ENCODE results near the gene TMEM191C. TPM values are rescaled to one million over a fixed set of nuclear protein-coding genes. Genes with fewer than 3 reads are reported as not detected.

Gene TMEM191C
- total RNA-seq, 6 donors from 2014 or later = 1.00 to 2.9 (median 1.5) TPM

DNA sequence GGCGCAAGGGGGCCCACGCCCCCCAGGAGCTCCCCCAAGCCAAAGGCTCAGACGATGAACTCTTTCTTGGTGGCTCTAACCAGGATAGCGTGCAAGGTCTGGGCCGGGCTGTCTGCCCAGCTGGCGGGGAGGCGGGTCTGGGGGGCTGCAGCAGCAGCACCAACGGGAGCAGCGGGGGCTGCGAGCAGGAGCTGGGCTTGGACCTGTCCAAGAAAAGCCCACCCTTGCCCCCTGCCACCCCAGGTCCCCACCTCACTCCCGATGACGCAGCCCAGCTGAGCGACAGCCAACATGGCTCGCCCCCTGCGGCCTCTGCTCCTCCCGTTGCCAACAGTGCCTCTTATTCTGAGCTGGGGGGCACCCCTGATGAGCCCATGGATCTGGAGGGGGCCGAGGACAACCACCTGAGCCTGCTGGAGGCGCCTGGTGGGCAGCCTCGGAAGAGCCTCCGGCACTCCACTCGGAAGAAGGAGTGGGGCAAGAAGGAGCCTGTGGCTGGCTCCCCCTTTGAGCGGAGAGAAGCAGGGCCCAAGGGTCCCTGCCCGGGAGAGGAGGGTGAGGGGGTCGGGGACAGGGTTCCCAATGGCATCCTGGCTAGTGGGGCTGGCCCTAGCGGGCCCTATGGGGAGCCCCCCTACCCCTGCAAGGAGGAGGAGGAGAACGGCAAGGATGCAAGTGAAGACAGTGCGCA lies 21.6 kb upstream of the TMEM191C start:
- WGBS, 2 donors = 86 to 96% methylated on average over 5 to 26 of the region's 27 CpGs
- DNase-seq (peak; percentile 13 to 81), ATAC-seq (ENCODE audit: low FRiP score in 2 of 2) (no peak)
- Histone ChIP-seq H3K9me3 (no peaks in the 10 kb centered on the region), H3K4me3 (no peak overlapping the region), H3K27me3 (no peaks in the 10 kb centered on the region), H3K27ac (no peak overlapping the region), H3K36me3 (peaks cover 0 to 38% (median 32%) of the 10 kb centered on the region in 4 donors), H3K4me1 (no peaks in the 10 kb centered on the region)
- TF ChIP-seq, protein P1, sequence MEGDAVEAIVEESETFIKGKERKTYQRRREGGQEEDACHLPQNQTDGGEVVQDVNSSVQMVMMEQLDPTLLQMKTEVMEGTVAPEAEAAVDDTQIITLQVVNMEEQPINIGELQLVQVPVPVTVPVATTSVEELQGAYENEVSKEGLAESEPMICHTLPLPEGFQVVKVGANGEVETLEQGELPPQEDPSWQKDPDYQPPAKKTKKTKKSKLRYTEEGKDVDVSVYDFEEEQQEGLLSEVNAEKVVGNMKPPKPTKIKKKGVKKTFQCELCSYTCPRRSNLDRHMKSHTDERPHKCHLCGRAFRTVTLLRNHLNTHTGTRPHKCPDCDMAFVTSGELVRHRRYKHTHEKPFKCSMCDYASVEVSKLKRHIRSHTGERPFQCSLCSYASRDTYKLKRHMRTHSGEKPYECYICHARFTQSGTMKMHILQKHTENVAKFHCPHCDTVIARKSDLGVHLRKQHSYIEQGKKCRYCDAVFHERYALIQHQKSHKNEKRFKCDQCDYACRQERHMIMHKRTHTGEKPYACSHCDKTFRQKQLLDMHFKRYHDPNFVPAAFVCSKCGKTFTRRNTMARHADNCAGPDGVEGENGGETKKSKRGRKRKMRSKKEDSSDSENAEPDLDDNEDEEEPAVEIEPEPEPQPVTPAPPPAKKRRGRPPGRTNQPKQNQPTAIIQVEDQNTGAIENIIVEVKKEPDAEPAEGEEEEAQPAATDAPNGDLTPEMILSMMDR (IDR thresholded peaks at IDR 0.05) = no peak
- TF ChIP-seq EP300 (IDR thresholded peaks at IDR 0.05) (no peak), POLR2A (IDR thresholded peaks at IDR 0.05) (no peak), POLR2AphosphoS5 (IDR thresholded peaks at IDR 0.05) (no peak)

DNA sequence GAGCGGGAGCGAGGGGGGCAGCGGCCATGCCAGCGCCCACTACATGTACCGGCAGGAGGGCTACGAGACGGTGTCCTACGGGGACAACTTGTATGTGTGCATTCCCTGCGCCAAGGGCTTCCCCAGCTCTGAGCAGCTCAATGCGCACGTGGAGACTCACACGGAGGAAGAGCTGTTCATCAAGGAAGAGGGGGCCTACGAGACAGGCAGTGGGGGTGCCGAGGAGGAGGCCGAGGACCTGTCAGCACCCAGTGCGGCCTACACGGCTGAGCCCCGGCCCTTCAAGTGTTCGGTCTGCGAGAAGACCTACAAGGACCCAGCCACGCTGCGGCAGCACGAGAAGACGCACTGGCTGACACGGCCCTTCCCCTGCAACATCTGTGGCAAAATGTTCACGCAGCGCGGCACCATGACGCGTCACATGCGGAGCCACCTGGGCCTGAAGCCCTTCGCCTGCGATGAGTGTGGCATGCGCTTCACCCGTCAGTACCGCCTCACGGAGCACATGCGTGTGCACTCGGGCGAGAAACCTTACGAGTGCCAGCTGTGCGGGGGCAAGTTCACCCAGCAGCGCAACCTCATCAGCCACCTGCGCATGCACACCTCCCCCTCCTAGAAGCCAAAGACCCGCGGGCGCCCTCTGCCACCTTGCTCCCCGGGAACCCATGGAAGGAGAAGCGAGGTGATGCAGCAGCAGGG lies 20.9 kb upstream of the TMEM191C start:
- no peak overlapping the region for H3K27ac ChIP-seq
- no peaks in the 10 kb centered on the region for H3K4me1 ChIP-seq
- H3K9me3 ChIP-seq = no peaks in the 10 kb centered on the region
- TF ChIP-seq POLR2AphosphoS5 (IDR thresholded peaks at IDR 0.05) (no peak), EP300 (IDR thresholded peaks at IDR 0.05) (no peak), POLR2A (IDR thresholded peaks at IDR 0.05) (no peak)
- TF ChIP-seq, protein P1 (IDR thresholded peaks at IDR 0.05) = no peak
- peak; percentile 16 to 78 for DNase-seq
- WGBS, 2 donors = 92 to 98% methylated on average over 35 to 39 of the region's 49 CpGs
- H3K4me3 ChIP-seq = no peak overlapping the region
- H3K27me3 ChIP-seq = no peaks in the 10 kb centered on the region
- ATAC-seq (ENCODE audit: low FRiP score in 2 of 2) = no peak
- peaks cover 0 to 38% (median 32%) of the 10 kb centered on the region in 4 donors for H3K36me3 ChIP-seq

DNA sequence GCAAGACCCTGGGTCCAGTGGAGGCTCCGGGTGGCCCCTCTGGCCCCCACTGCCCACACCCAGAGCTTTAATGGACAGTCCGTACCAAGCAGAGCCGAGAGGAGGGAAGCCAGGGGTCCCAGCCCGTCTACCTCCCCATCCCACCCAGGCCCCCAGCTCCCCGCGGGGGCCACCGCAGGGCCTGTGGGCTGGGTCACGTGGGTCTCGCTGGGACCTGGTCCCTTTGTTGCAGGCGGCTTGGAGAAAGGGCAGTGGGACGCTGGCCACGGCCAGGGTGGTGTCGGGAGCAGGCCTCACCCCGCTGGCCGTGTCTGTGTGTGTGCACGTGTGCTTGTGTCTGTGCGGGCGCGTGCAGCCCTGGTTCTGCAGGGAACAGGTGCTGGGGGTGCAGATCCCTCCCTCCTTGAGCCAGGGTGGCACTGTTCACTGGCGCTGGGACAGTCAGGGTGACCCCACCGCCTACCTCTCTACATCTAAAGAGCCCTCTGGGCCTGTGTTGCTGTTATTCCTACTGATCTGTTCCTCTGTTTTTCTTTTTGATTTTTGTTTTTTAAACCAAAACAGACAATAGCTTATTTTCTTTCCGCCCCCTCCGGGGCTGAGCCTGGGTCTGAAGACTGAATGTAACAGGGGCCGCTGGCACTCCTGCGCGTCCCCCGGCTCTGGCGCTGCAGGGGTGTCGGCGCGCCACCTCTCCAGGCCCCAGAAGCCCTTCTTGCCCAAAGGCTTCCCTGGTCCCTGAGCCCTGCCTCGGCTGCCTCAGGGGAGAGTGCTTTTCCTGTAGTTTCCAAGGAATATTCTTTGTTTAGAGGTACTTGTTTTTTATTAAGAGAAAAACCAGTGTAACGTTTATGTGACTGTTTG lies 20.1 kb upstream of the TMEM191C start:
- Histone ChIP-seq H3K27ac (no peak overlapping the region), H3K36me3 (peaks cover 0 to 38% (median 32%) of the 10 kb centered on the region in 4 donors), H3K4me1 (no peaks in the 10 kb centered on the region), H3K4me3 (no peak overlapping the region), H3K27me3 (no peaks in the 10 kb centered on the region), H3K9me3 (no peaks in the 10 kb centered on the region)
- 92 to 95% methylated on average over 26 to 33 of the region's 33 CpGs for WGBS, 2 donors
- no peak for TF ChIP-seq EP300 (IDR thresholded peaks at IDR 0.05)
- no peak for TF ChIP-seq POLR2A (IDR thresholded peaks at IDR 0.05)
- TF ChIP-seq, protein P1 (IDR thresholded peaks at IDR 0.05) = no peak
- no peak for TF ChIP-seq POLR2AphosphoS5 (IDR thresholded peaks at IDR 0.05)
- no peak for ATAC-seq (ENCODE audit: low FRiP score in 2 of 2)
- DNase-seq = peak; percentile 8 to 56

DNA sequence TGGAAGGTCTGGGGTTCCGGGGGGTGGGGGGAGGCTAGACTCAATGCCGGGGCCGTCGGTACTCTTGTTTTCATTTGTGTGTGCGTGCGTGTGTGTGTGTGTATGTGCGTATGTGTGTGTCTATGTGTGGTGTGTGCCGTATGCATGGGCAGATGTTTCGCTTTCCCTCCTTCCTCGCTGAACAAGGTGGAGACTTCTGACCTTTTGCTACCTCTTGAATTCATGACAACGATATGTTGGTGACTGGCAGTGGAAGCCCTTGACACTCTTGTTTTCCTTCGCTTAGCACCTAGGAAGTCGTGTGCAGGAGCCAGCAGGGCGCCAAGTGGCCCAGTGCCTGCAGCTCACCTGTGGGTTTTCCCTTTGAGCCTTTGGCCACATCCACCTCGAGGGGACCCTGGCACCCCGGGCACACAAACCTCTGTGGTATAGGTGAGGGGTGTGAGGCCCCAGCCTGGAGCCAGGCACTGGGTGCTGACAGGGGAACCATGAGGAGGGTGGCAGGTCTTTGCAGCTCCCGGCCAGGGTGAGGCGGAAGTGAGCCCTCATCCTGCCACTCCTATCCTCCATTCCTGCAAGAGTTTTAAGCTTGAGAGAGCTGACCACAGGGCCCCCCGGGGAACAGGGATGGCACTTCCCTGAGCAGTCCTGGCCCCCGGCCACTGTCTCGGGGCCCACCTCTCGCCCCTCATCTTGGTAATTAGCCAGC lies 19.3 kb upstream of the TMEM191C start:
- no peak for ATAC-seq (ENCODE audit: low FRiP score in 2 of 2)
- H3K4me1 ChIP-seq = no peaks in the 10 kb centered on the region
- WGBS, 2 donors = 89 to 94% methylated on average over 16 to 22 of the region's 22 CpGs
- H3K27me3 ChIP-seq = no peaks in the 10 kb centered on the region
- no peak for TF ChIP-seq EP300 (IDR thresholded peaks at IDR 0.05)
- no peak for TF ChIP-seq POLR2A (IDR thresholded peaks at IDR 0.05)
- TF ChIP-seq, protein P1 (IDR thresholded peaks at IDR 0.05) = no peak
- no peak for TF ChIP-seq POLR2AphosphoS5 (IDR thresholded peaks at IDR 0.05)
- H3K9me3 ChIP-seq = no peaks in the 10 kb centered on the region
- H3K27ac ChIP-seq = no peak overlapping the region
- H3K4me3 ChIP-seq = no peak overlapping the region
- DNase-seq = peak; percentile 14 to 60
- H3K36me3 ChIP-seq = peaks cover 0 to 38% (median 32%) of the 10 kb centered on the region in 4 donors

Measured in upper lobe of left lung (tissue), 6 donors.